GM12878 (cell line): ENCODE results near the gene IL37. TPM values are rescaled to one million over a fixed set of nuclear protein-coding genes. Genes with fewer than 3 reads are reported as not detected.

Source experiments
- ATAC-seq: fragments of 200-7000 bp; cut with Tn5 transposase; 3 replicates; pipeline ENCODE4 v1.9.1; 2020; ENCODE audit warnings: mild to moderate bottlenecking, moderate library complexity
- BruUV-seq: library from RNA; stranded (reverse); fragments of 400-500 nt; replicated peaks from 2 replicates; lab custom pipeline; 2021; lab: Mats Ljungman, UMichigan
- CTCF ChIA-PET: fragments of 300-600 bp; sonication (Branson Sonifier 250); formaldehyde crosslinking; extraction: SDS; loops from one replicate; lab custom pipeline; 2021; ENCODE audit warnings: inconsistent platforms; lab: Yijun Ruan, JAX
- POLR2A ChIA-PET: fragments of 350-600 bp; formaldehyde crosslinking; extraction: SDS; loops from one replicate; lab custom pipeline; 2021; ENCODE audit warnings: inconsistent platforms; lab: Charles Lee
- RAD21 ChIA-PET: fragments of 300-600 bp; sonication (Branson Sonifier 250); formaldehyde crosslinking; loops from one replicate; lab custom pipeline; 2023; ENCODE audit warnings: antibody characterized with exemption; ENCODE audit not compliant: unreplicated experiment; lab: Charles Lee
- SMC1A ChIA-PET: fragments of 300-600 bp; sonication (Branson Sonifier 250); formaldehyde crosslinking; loops from one replicate; lab custom pipeline; 2023; ENCODE audit not compliant: unreplicated experiment, uncharacterized antibody; lab: Charles Lee
- DNase-seq: peaks from one replicate; pipeline ENCODE4 v3.0.0-alpha.2; 2011; ENCODE audit warnings: low read depth, low spot score
- FAIRE-seq: peaks from 3 replicates; lab custom pipeline; 2011; peaks lifted over from hg19 to GRCh38; lab: Jason Lieb, UNC
- H2AFZ ChIP-seq: 2 replicates; pipeline ENCODE4 v1.6.0; 2011; ENCODE audit warnings: low read depth, low read length, control low read depth; ENCODE audit not compliant: control insufficient read depth
- H3K27ac ChIP-seq: 2 replicates; pipeline ENCODE4 v1.5.1; 2011; ENCODE audit warnings: control low read depth; ENCODE audit not compliant: control insufficient read depth, insufficient read depth
- H3K27me3 ChIP-seq, 2 experiments: replicated peaks in 1 of 2; 2 replicates each; pipeline versions ENCODE4 v1.6.0 to v1.6.1; 2011; ENCODE audit warnings: low read length in 1 of 2; ENCODE audit not compliant: control insufficient read depth in 2 of 2, insufficient read depth in 2 of 2
- H3K36me3 ChIP-seq, 2 experiments: 2 replicates each; pipeline ENCODE4 v1.5.1; 2011; ENCODE audit warnings: low read length in 1 of 2; ENCODE audit not compliant: control insufficient read depth in 2 of 2, insufficient read depth in 2 of 2
- H3K4me1 ChIP-seq: 2 replicates; pipeline ENCODE4 v1.6.1; 2011; ENCODE audit warnings: mild to moderate bottlenecking, low read length, moderate library complexity, mixed read lengths; ENCODE audit not compliant: control insufficient read depth, insufficient read depth
- H3K4me2 ChIP-seq: 2 replicates; pipeline ENCODE4 v1.6.0; 2011; ENCODE audit warnings: control low read depth; ENCODE audit not compliant: control insufficient read depth, insufficient read depth
- H3K4me3 ChIP-seq: fragments of 200-600 bp; sonication (generic); 2 replicates; pipeline ENCODE4 v1.5.1; 2016
- H3K79me2 ChIP-seq: 2 replicates; pipeline ENCODE4 v1.6.0; 2011; ENCODE audit warnings: low read length; ENCODE audit not compliant: control insufficient read depth, insufficient read depth
- H3K9ac ChIP-seq: 2 replicates; pipeline ENCODE4 v1.8.0; 2011; ENCODE audit warnings: low read length, control low read depth, mixed read lengths; ENCODE audit not compliant: control insufficient read depth, insufficient read depth
- H3K9me3 ChIP-seq: replicated peaks from 3 replicates; pipeline ENCODE4 v1.5.1; 2011; ENCODE audit warnings: mild to moderate bottlenecking, low read length; ENCODE audit not compliant: control insufficient read depth, insufficient read depth
- H4K20me1 ChIP-seq: 2 replicates; pipeline ENCODE4 v1.6.0; 2011; ENCODE audit not compliant: control insufficient read depth, insufficient read depth
- SRF ChIP-seq, 2 experiments: IDR thresholded peaks; 2 replicates each; pipeline ENCODE4 v1.6.1; 2011; ENCODE audit warnings: low read depth in 2 of 2, low read length in 2 of 2, mild to moderate bottlenecking in 1 of 2, moderate library complexity in 1 of 2
- ZNF24 ChIP-seq: fragments of 450-650 bp; IDR thresholded peaks from 2 replicates; pipeline ENCODE4 v1.6.1; 2017; ENCODE audit warnings: antibody characterized with exemption, mild to moderate bottlenecking
- WGBS: methylation state at CpG from one replicate; pipeline ENCODE4 v1.1.6; 2016; ENCODE audit warnings: low lambda C conversion rate; ENCODE audit not compliant: insufficient replicate concordance, insufficient coverage; ENCODE audit errors: missing lambda C conversion rate; 5-methylcytosine and 5-hydroxymethylcytosine counted together
- in situ Hi-C: fragments of 300-500 bp; cut with MboI; formaldehyde crosslinking; loops from 9 replicates; pipeline ENCODE4 v1.14.3; 2018; ENCODE audit warnings: mixed read lengths
- intact Hi-C: fragments of 100-400 bp; cut with micrococcal nuclease; formaldehyde crosslinking; loops from one replicate; pipeline ENCODE4 v1.14.2; 2022; ENCODE audit not compliant: unreplicated experiment
- polyA plus RNA-seq, 11 experiments: library from polyadenylated mRNA; depleted of rRNA in 4 of 11; unstranded in 6 of 11; stranded (reverse) in 5 of 11; fragments of >200 nt; fragmentation: Nextera tagmentation in 4 of 11; fragmentation: Illumina TruSeq in 1 of 11; extraction: Ambion mirVana in 4 of 11; extraction: Trizol in 1 of 11; gene quantifications; 1 replicate in 1 of 11; 2 replicates in 10 of 11; pipeline versions ENCODE4 v1.2.1 to v1.2.3, GENCODE V29; 2011 to 2016; ENCODE audit warnings: inconsistent platforms in 2 of 11, missing spikeins in 2 of 11, low read depth in 1 of 11
- total RNA-seq, 4 experiments: library from RNA; depleted of rRNA in 3 of 4; stranded (reverse); fragments of >200 nt in 3 of 4; fragmentation: Illumina TruSeq in 1 of 4; extraction: Trizol in 1 of 4; gene quantifications; 2 replicates each; pipeline versions ENCODE4 v1.2.1 to v1.2.3, GENCODE V29; 2013 to 2021
- TF ChIP-seq, protein P1 (sequence below), 3 experiments: IDR thresholded peaks in 2 of 3; conservative IDR thresholded peaks in 1 of 3; 2 replicates each; pipeline ENCODE4 v1.5.1; 2011; ENCODE audit warnings: low read depth in 3 of 3, low read length in 3 of 3, mild to moderate bottlenecking in 3 of 3, control low read depth in 2 of 3, moderate library complexity in 2 of 3, inconsistent platforms in 1 of 3, mixed read lengths in 1 of 3; ENCODE audit not compliant: control insufficient read depth in 2 of 3, insufficient read depth in 1 of 3; ENCODE audit errors: extremely low read depth in 1 of 3

Gene IL37
- total and polyA plus RNA-seq, 10 of the 15 experiments (the other 5 are each of a cell fraction or from before 2014, with no cell fraction given) = 0.41 to 0.54 TPM; not detected in 8

DNA sequence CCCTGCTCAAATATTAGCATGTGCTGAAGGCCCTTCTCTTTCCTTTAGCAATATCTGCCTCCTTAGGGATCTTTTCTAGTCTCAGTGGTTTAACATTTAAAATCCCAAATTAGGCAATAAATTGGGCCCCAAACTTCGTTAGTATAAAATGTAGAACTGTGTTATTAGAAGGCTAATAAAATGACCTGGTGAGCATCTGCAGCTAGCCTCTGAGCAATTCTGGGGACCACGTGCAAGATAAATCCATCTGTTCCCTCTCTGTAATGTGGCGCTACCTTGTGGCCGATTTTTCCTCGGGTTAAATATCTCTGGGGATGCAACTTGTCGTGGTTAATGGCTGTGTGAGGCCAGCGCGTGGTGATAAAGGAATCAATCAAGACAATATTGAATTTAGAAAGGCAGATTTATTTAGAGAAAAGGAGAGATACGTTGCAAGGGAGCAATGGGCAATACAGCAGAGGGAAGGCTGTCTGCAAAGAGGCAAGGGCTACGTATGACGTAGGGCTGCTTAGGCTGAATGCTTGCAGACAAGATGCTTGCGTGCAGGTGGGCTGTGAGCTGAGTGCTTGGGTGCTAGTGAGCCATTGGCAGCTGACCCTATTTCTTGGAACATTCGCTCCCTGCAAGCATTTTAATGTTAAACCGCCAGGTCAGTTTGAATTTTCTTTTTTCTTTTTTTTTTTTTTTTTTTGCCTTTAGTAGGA, 48.3 kb downstream of the IL37 start (continued):
- no peak for TF ChIP-seq ZNF24
- TF ChIP-seq, all 136 proteins: peak for 0

DNA sequence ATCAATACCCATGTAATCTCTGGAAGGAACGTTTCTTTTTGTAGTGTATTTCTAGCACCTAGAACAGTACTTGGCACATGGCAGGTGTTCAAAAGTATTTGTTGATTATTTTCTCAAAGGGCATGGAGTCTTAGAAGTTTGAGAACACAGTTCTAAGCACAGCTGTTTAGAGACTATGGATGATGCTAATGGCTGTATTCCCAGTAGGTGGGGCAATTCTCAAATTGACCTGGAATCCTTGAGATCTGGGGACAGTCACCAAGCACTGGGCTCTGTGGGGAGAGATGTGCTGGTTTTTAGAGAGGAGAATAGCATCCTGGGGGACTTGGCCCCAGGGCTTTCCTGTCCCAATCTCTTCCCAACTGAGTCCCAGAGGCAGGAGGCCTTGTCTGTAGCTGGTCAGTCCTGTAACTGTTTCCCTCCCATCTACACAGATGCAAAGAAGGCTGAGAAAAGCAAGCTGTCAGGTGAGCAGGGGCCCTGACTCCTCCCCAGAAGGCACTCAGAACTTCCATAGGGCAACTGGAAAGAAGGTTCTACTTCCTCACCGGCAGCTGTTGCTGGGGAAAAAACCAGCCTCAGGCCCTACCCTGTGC, 49.4 kb downstream of the IL37 start:
- H2AFZ ChIP-seq = no peak overlapping the region
- ATAC-seq = no peak
- ChIA-PET SMC1A (interaction anchor here (0.8 to 2.0 kb wide), 6 partner anchors 17 to 334 kb away, joined by 3 to 6 read pairs (median 3); no protein-coding TSS in a partner anchor), CTCF (interaction anchor here (0.6 to 5.3 kb wide), 11 partner anchors 9 to 362 kb away, joined by 3 to 54 read pairs (median 4); no protein-coding TSS in a partner anchor), POLR2A (interaction anchor here (0.7 kb wide), 1 partner anchor 387 kb away, joined by 3 read pairs; no protein-coding TSS in a partner anchor), RAD21 (interaction anchor here (1.0 kb wide), 1 partner anchor 211 kb away, joined by 3 read pairs; no protein-coding TSS in a partner anchor)
- H3K9ac ChIP-seq = no peak overlapping the region
- no peaks in the 10 kb centered on the region for H3K4me1 ChIP-seq
- no peak for DNase-seq
- intact Hi-C loops (no loop called here), in situ Hi-C loops (no loop called here)
- TF ChIP-seq SRF (IDR thresholded peaks at IDR 0.05; ENCODE audit: low read depth in 2 of 2, low read length in 2 of 2) = no peak
- TF ChIP-seq, protein P1, sequence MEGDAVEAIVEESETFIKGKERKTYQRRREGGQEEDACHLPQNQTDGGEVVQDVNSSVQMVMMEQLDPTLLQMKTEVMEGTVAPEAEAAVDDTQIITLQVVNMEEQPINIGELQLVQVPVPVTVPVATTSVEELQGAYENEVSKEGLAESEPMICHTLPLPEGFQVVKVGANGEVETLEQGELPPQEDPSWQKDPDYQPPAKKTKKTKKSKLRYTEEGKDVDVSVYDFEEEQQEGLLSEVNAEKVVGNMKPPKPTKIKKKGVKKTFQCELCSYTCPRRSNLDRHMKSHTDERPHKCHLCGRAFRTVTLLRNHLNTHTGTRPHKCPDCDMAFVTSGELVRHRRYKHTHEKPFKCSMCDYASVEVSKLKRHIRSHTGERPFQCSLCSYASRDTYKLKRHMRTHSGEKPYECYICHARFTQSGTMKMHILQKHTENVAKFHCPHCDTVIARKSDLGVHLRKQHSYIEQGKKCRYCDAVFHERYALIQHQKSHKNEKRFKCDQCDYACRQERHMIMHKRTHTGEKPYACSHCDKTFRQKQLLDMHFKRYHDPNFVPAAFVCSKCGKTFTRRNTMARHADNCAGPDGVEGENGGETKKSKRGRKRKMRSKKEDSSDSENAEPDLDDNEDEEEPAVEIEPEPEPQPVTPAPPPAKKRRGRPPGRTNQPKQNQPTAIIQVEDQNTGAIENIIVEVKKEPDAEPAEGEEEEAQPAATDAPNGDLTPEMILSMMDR (IDR thresholded peaks at IDR 0.05 in 2 of 3, conservative IDR thresholded peaks at IDR 0.05 in 1 of 3; ENCODE audit: control insufficient read depth in 2 of 3, extremely low read depth in 1 of 3, insufficient read depth in 1 of 3, low read depth in 3 of 3, low read length in 3 of 3) = 0 out of 6 replicates have a peak, but pooled peaks of 1 of the 3 experiments have one; percentile 4
- no peaks in the 10 kb centered on the region for H3K36me3 ChIP-seq
- no peak for FAIRE-seq
- peaks cover 0 to 5% of the 10 kb centered on the region in 2 experiments; a peak in 3 of 4 replicates for H3K27me3 ChIP-seq
- H4K20me1 ChIP-seq = no peaks in the 10 kb centered on the region
- no TSS peak for BruUV-seq
- no peaks in the 10 kb centered on the region for H3K9me3 ChIP-seq
- no peaks in the 10 kb centered on the region for H3K79me2 ChIP-seq
- no peak overlapping the region for H3K4me2 ChIP-seq
- WGBS = 38% methylated on average over 2 of the region's 2 CpGs
- H3K27ac ChIP-seq = no peak overlapping the region
- H3K4me3 ChIP-seq = no peak overlapping the region
